ENCODE results near the gene USP8. TPM values are rescaled to one million over a fixed set of nuclear protein-coding genes. Genes with fewer than 3 reads are reported as not detected.

Gene USP8
- total RNA-seq, 4 donors from 2014 or later = 30.8 to 49.3 (median 46.8) TPM

DNA sequence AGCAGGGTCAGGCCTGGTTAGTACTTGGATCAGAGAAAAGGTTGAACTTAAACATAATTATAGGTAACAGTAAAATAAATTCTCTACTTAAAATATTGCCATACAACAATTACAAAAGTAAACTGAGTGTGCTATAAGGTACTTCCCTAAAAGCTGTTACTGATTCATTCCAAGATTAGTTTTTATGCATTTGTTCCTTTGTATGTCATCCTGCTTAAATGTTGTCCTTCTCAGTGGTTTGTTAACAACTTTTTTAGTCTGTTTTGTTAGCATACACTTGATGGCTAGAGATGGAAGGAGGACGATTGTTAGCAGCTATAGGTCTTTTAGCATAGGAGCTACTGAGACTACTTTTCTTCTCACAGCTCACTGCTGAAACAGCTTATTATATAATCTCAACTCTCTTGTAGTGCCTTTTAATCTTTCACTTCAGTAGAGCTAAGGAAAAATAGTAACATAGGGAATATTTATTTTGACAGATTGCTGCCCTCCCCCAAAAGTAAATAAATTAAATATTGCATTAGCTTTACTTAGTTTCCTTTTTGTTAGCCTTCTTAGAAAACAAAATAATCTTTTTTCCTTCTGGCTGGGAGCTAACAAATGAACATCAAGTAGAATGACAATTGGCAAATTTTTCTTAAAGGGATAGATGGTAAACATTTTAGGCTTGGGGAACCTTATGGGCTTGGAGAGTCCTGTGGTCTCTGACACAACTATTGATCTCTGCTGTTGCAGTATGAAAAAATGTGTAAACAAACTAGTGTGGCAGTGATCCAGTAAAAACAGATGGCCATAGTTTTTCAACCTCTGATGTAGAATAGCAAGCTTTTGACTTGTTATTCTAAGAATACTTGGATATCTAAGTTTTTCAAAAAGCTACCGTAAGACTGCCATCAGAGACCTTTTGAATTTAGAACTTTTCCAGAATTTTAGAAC is 39.5 kb downstream of the USP8 start:
- DNase-seq (no peak), ATAC-seq (no peak)
- in situ Hi-C loops (cut with MboI; ENCODE audit: low sequenced_read_pairs in 4 of 4) = no loop called here

GRCh38 chr15:50471072-50471471 is 46.9 kb downstream of the USP8 start:
- no peaks in the 10 kb centered on the region for H3K9me3 ChIP-seq
- no peaks in the 10 kb centered on the region for H3K27me3 ChIP-seq
- no peaks in the 10 kb centered on the region for H3K4me1 ChIP-seq
- ATAC-seq (no peak), DNase-seq (no peak)
- intact Hi-C loops (cut with DNase I; ENCODE audit: low total_unique reads) = no loop called here
- in situ Hi-C loops (cut with MboI; ENCODE audit: low sequenced_read_pairs in 4 of 4) = no loop called here
- H3K36me3 ChIP-seq = peaks cover 0 to 64% of the 10 kb centered on the region in 2 donors
- TF ChIP-seq CTCF (IDR thresholded peaks at IDR 0.05 in 4 of 5, conservative IDR thresholded peaks at IDR 0.05 in 1 of 5) = no peak
- no peak for TF ChIP-seq POLR2A (IDR thresholded peaks at IDR 0.05)
- no peak overlapping the region for H3K4me3 ChIP-seq
- H3K27ac ChIP-seq = no peak overlapping the region

More for the DNA sequence above, 39.5 kb downstream of the USP8 start:
- Histone ChIP-seq H3K4me1 (no peaks in the 10 kb centered on the region), H3K4me3 (no peak overlapping the region), H3K27ac (no peak overlapping the region), H3K9me3 (no peaks in the 10 kb centered on the region), H3K36me3 (peaks cover 0 to 50% of the 10 kb centered on the region in 2 donors), H3K27me3 (no peaks in the 10 kb centered on the region)
- intact Hi-C loops (cut with DNase I; ENCODE audit: low total_unique reads) = no loop called here
- no peak for TF ChIP-seq CTCF (IDR thresholded peaks at IDR 0.05 in 4 of 5, conservative IDR thresholded peaks at IDR 0.05 in 1 of 5)
- no peak for TF ChIP-seq POLR2A (IDR thresholded peaks at IDR 0.05)

- Histone ChIP-seq H3K4me1 (no peaks in the 10 kb centered on the region), H3K36me3 (peaks cover 4 to 83% of the 10 kb centered on the region in 2 donors), H3K27me3 (no peaks in the 10 kb centered on the region), H3K27ac (no peak overlapping the region), H3K4me3 (no peak overlapping the region), H3K9me3 (no peaks in the 10 kb centered on the region)
- TF ChIP-seq POLR2A (IDR thresholded peaks at IDR 0.05) (no peak), CTCF (IDR thresholded peaks at IDR 0.05 in 4 of 5, conservative IDR thresholded peaks at IDR 0.05 in 1 of 5) (no peak)
- in situ Hi-C loops (cut with MboI; ENCODE audit: low sequenced_read_pairs in 4 of 4) = loop anchor here in 1 of 4 donors (25.0 kb wide), 1 partner anchor 436 kb away; the partner anchor contains the start of gene AP4E1
- ATAC-seq = no peak
- intact Hi-C loops (cut with DNase I; ENCODE audit: low total_unique reads) = no loop called here
- DNase-seq = no peak
These were observed 51.9 kb downstream of the USP8 start for GRCh38 chr15:50476143-50476542.

- no peak for DNase-seq
- intact Hi-C loops (cut with DNase I; ENCODE audit: low total_unique reads) = no loop called here
- H3K9me3 ChIP-seq = no peaks in the 10 kb centered on the region
- no peak for ATAC-seq
- in situ Hi-C loops (cut with MboI; ENCODE audit: low sequenced_read_pairs in 4 of 4) = loop anchor here in 1 of 4 donors (25.0 kb wide), 1 partner anchor 428 kb away; the partner anchor contains the start of gene AP4E1
- H3K36me3 ChIP-seq = peaks cover 0 to 58% of the 10 kb centered on the region in 2 donors
- TF ChIP-seq CTCF (IDR thresholded peaks at IDR 0.05 in 4 of 5, conservative IDR thresholded peaks at IDR 0.05 in 1 of 5) (no peak), POLR2A (IDR thresholded peaks at IDR 0.05) (no peak)
- no peak overlapping the region for H3K27ac ChIP-seq
- H3K4me3 ChIP-seq = no peak overlapping the region
- H3K4me1 ChIP-seq = no peaks in the 10 kb centered on the region
- H3K27me3 ChIP-seq = no peaks in the 10 kb centered on the region
These were observed 60.6 kb downstream of the USP8 start for GRCh38 chr15:50484781-50485180.

All from gastrocnemius medialis (tissue), 4 donors.